SK-N-SH (cell line): ENCODE results near the gene PRRX2. TPM values are rescaled to one million over a fixed set of nuclear protein-coding genes. Genes with fewer than 3 reads are reported as not detected.

ENCODE experiments used
- CTCF ChIA-PET: fragments of 300-600, 350-600 bp; formaldehyde crosslinking; extraction: SDS; loops from one replicate; lab custom pipeline; 2021; lab: Yijun Ruan, JAX
- POLR2A ChIA-PET: fragments of 350-600 bp; sonication (Branson Sonifier 250); formaldehyde crosslinking; extraction: SDS; loops from one replicate; lab custom pipeline; 2020; ENCODE audit warnings: antibody characterized with exemption, inconsistent platforms; lab: Yijun Ruan, JAX
- DNase-seq: peaks from one replicate; pipeline ENCODE4 v3.0.0; 2012
- H2AFZ ChIP-seq: fragments of 200-600 bp; sonication (generic); 2 replicates; pipeline ENCODE4 v1.8.1; 2016; ENCODE audit warnings: antibody characterized with exemption, mild to moderate bottlenecking, low read depth
- H3F3A ChIP-seq: fragments of 200-600 bp; sonication (generic); replicated peaks from 2 replicates; pipeline ENCODE3; 2016; ENCODE audit warnings: antibody characterized with exemption, mild to moderate bottlenecking; ENCODE audit not compliant: insufficient read depth
- H3K27ac ChIP-seq, 2 experiments: fragments of 200-500 bp in 1 of 2; fragments of 200-600 bp in 1 of 2; sonication (Bioruptor generic) in 1 of 2; sonication (generic), shearing (Covaris generic) in 1 of 2; 2 replicates each; pipeline versions ENCODE4 v1.5.1 to v1.6.1; 2014 to 2016; ENCODE audit warnings: low read depth in 2 of 2, inconsistent platforms in 1 of 2, low read length in 1 of 2, mild to moderate bottlenecking in 1 of 2, mixed read lengths in 1 of 2
- H3K27me3 ChIP-seq: fragments of 200-600 bp; sonication (generic), shearing (Covaris generic); 2 replicates; pipeline ENCODE4 v1.6.1; 2016; ENCODE audit warnings: mixed run types; ENCODE audit not compliant: insufficient read depth
- H3K36me3 ChIP-seq, 2 experiments: fragments of 200-500 bp in 1 of 2; fragments of 200-600 bp in 1 of 2; sonication (Bioruptor generic) in 1 of 2; sonication (generic) in 1 of 2; replicated peaks in 1 of 2; 2 replicates each; pipeline versions ENCODE3 to v1.5.1; 2014 to 2016; ENCODE audit warnings: low read length in 1 of 2, mild to moderate bottlenecking in 1 of 2; ENCODE audit not compliant: insufficient read depth in 2 of 2, control insufficient read depth in 1 of 2
- H3K4me1 ChIP-seq, 2 experiments: fragments of 200-500 bp in 1 of 2; fragments of 200-600 bp in 1 of 2; sonication (Bioruptor generic) in 1 of 2; sonication (generic), shearing (Covaris generic) in 1 of 2; 2 replicates each; pipeline versions ENCODE4 v1.5.1 to v1.6.1; 2014 to 2016; ENCODE audit warnings: low read depth in 1 of 2, low read length in 1 of 2, mixed run types in 1 of 2; ENCODE audit not compliant: insufficient read depth in 2 of 2, control insufficient read depth in 1 of 2
- H3K4me2 ChIP-seq: fragments of 200-600 bp; sonication (generic), shearing (Covaris generic); 2 replicates; pipeline ENCODE4 v1.6.1; 2017; ENCODE audit warnings: mixed run types
- H3K4me3 ChIP-seq, 2 experiments: fragments of 200-500 bp in 1 of 2; fragments of 200-600 bp in 1 of 2; sonication (Bioruptor generic) in 1 of 2; sonication (generic), shearing (Covaris generic) in 1 of 2; 2 replicates each; pipeline versions ENCODE4 v1.5.1 to v1.8.1; 2014 to 2016; ENCODE audit warnings: low read depth in 2 of 2, inconsistent platforms in 1 of 2, low read length in 1 of 2, mild to moderate bottlenecking in 1 of 2, mixed read lengths in 1 of 2, moderate library complexity in 1 of 2
- H3K79me2 ChIP-seq: fragments of 200-600 bp; sonication (generic); 2 replicates; pipeline ENCODE4 v1.8.1; 2017; ENCODE audit warnings: mild to moderate bottlenecking; ENCODE audit not compliant: insufficient read depth
- H3K9ac ChIP-seq: fragments of 200-600 bp; sonication (generic); 2 replicates; pipeline ENCODE4 v1.6.1; 2017; ENCODE audit warnings: mixed run types
- H3K9me2 ChIP-seq: fragments of 200-600 bp; sonication (generic); 2 replicates; pipeline ENCODE4 v1.6.1; 2017; ENCODE audit warnings: mixed run types
- H3K9me3 ChIP-seq: fragments of 200-600 bp; sonication (generic); 2 replicates; pipeline ENCODE4 v1.6.1; 2017; ENCODE audit warnings: mixed run types, mild to moderate bottlenecking, moderate library complexity
- H4K20me1 ChIP-seq: fragments of 200-600 bp; sonication (generic); 2 replicates; pipeline ENCODE4 v1.6.1; 2017; ENCODE audit warnings: mild to moderate bottlenecking, mixed run types; ENCODE audit not compliant: insufficient read depth
- CTCF ChIP-seq: fragments of 200-600 bp; sonication (generic); IDR thresholded peaks from 2 replicates; pipeline ENCODE4 v1.6.1; 2017; ENCODE audit warnings: antibody characterized with exemption, mild to moderate bottlenecking, moderate library complexity
- EP300 ChIP-seq, 2 experiments: IDR thresholded peaks; 2 replicates each; pipeline versions ENCODE4 v1.4.0 to v1.6.1; 2012; ENCODE audit warnings: borderline replicate concordance in 1 of 2, low read depth in 1 of 2, low read length in 1 of 2
- FOXM1 ChIP-seq: IDR thresholded peaks from 2 replicates; pipeline ENCODE4 v1.4.0; 2012; ENCODE audit warnings: low read depth, mild to moderate bottlenecking
- GABPA ChIP-seq: IDR thresholded peaks from 2 replicates; pipeline ENCODE4 v1.4.0; 2012; ENCODE audit warnings: low read depth, mild to moderate bottlenecking
- GATA2 ChIP-seq: sonication (generic); formaldehyde crosslinking; IDR thresholded peaks from 2 replicates; pipeline ENCODE4 v1.5.0; 2020; ENCODE audit warnings: mild to moderate bottlenecking, missing genetic modification reagents
- JUND ChIP-seq: IDR thresholded peaks from 2 replicates; pipeline ENCODE4 v1.4.0; 2012
- MXI1 ChIP-seq: IDR thresholded peaks from 2 replicates; pipeline ENCODE4 v1.6.1; 2012; ENCODE audit warnings: mild to moderate bottlenecking, low read depth, low read length, improper control_type of control experiment
- NFIC ChIP-seq: IDR thresholded peaks from 2 replicates; pipeline ENCODE4 v1.4.0; 2012; ENCODE audit warnings: borderline replicate concordance
- RXRA ChIP-seq: IDR thresholded peaks from 2 replicates; pipeline ENCODE4 v1.4.0; 2012; ENCODE audit warnings: low read depth, mild to moderate bottlenecking, borderline replicate concordance
- TAF1 ChIP-seq: IDR thresholded peaks from 2 replicates; pipeline ENCODE4 v1.6.1; 2012; ENCODE audit warnings: low read depth, mild to moderate bottlenecking, low read length, moderate library complexity, borderline replicate concordance
- TCF12 ChIP-seq: IDR thresholded peaks from 2 replicates; pipeline ENCODE4 v1.4.0; 2012
- USF1 ChIP-seq: IDR thresholded peaks from 2 replicates; pipeline ENCODE4 v1.4.0; 2012; ENCODE audit warnings: low read depth, borderline replicate concordance
- ZBTB33 ChIP-seq: IDR thresholded peaks from 2 replicates; pipeline ENCODE4 v1.4.0; 2012; ENCODE audit warnings: low read depth, borderline replicate concordance
- WGBS: methylation state at CpG from one replicate; pipeline ENCODE4 v1.1.6; 2017; ENCODE audit warnings: low lambda C conversion rate; 5-methylcytosine and 5-hydroxymethylcytosine counted together
- polyA plus RNA-seq, 3 experiments: library from polyadenylated mRNA; depleted of rRNA; stranded (reverse); fragments of >200 nt; gene quantifications; 2 replicates each; pipeline ENCODE4 v1.2.3, GENCODE V29; 2012

PRRX2 gene
- polyA plus RNA-seq, 1 of the 3 experiments (the other 2 are of a cell fraction) = 0.84 TPM

GRCh38 chr9:129629251-129629820 is 36.1 kb upstream of the PRRX2 start:
- 95% methylated on average over 8 of the region's 8 CpGs for WGBS
- Histone ChIP-seq H3K9me3 (no peaks in the 10 kb centered on the region), H3K79me2 (peaks cover 86% of the 10 kb centered on the region), H3K27ac (no peak overlapping the region), H3K4me2 (peak overlapping the region; percentile 84; the same call in 1 of the 2 replicates), H4K20me1 (peaks cover 64% of the 10 kb centered on the region), H3K9me2 (no peaks in the 10 kb centered on the region), H3K36me3 (peaks cover 8 to 14% of the 10 kb centered on the region in 2 experiments), H3F3A (peaks cover 12% of the 10 kb centered on the region), H2AFZ (no peak overlapping the region), H3K4me3 (no peak overlapping the region), H3K9ac (no peak overlapping the region), H3K27me3 (no peaks in the 10 kb centered on the region), H3K4me1 (peaks cover 18 to 36% of the 10 kb centered on the region in 2 experiments; a peak in 2 of 4 replicates)
- POLR2A ChIA-PET = interaction anchor here (0.6 to 0.8 kb wide), 2 partner anchors 11 to 182 kb away, joined by 3 read pairs; no protein-coding TSS in a partner anchor
- no peak for DNase-seq
- CTCF ChIA-PET = interaction anchor here (0.9 to 12.8 kb wide), 9 partner anchors 11 to 498 kb away, joined by 4 to 212 read pairs (median 6); partner anchors contain the start of gene ASB6
- TF ChIP-seq ZBTB33 = no peak
- no peak for TF ChIP-seq GABPA
- TF ChIP-seq USF1 = no peak
- no peak for TF ChIP-seq NFIC
- no peak for TF ChIP-seq EP300 (IDR thresholded peaks at IDR 0.05; ENCODE audit: borderline replicate concordance in 1 of 2, low read depth in 1 of 2, low read length in 1 of 2)
- TF ChIP-seq GATA2 (CRISPR knock-in tag) = no peak
- no peak for TF ChIP-seq TCF12
- TF ChIP-seq RXRA = no peak
- TF ChIP-seq JUND = no peak
- TF ChIP-seq CTCF = no peak
- TF ChIP-seq MXI1 = no peak
- no peak for TF ChIP-seq TAF1
- no peak for TF ChIP-seq FOXM1
